ENCODE data around the gene TRPV5. TPM values are rescaled to one million over a fixed set of nuclear protein-coding genes. Genes with fewer than 3 reads are reported as not detected.

TRPV5 gene
- polyA plus RNA-seq, 4 donors, result 0.01 to 0.03 TPM; not detected in 2

GRCh38 chr7:142867097-142867378, 66.5 kb downstream of the TRPV5 start:
- no peak for FAIRE-seq
- H3K27ac ChIP-seq (ENCODE audit: low read depth in 1 of 3, low read length in 2 of 3), result no peak overlapping the region
- DNase-seq, result no peak
- H3K27me3 ChIP-seq (ENCODE audit: control insufficient read depth in 3 of 3, insufficient read depth in 3 of 3, low read length in 3 of 3), result no peaks in the 10 kb centered on the region
- no peaks in the 10 kb centered on the region for H3K9me3 ChIP-seq (ENCODE audit: control insufficient read depth in 2 of 2, insufficient read depth in 1 of 2, low read depth in 1 of 2, low read length in 1 of 2)
- H3K4me3 ChIP-seq (ENCODE audit: low read depth in 1 of 3, low read length in 3 of 3), result no peak overlapping the region
- H3K36me3 ChIP-seq (ENCODE audit: control insufficient read depth in 3 of 3, insufficient read depth in 2 of 3, low read depth in 1 of 3, low read length in 3 of 3), result peaks cover 0 to 20% (median 0%) of the 10 kb centered on the region in 3 donors
- H3K4me1 ChIP-seq (ENCODE audit: control insufficient read depth in 3 of 3, insufficient read depth in 2 of 3, low read depth in 1 of 3, low read length in 2 of 3), result peaks cover 0 to 2% (median 0%) of the 10 kb centered on the region in 3 donors
- 32 to 63% (median 33%) methylated on average over 4 of the region's 4 CpGs for WGBS, 3 donors

GRCh38 chr7:142866361-142867096, 67.0 kb downstream of the TRPV5 start:
- H3K36me3 ChIP-seq (ENCODE audit: control insufficient read depth in 3 of 3, insufficient read depth in 2 of 3, low read depth in 1 of 3, low read length in 3 of 3), result peaks cover 0 to 17% (median 0%) of the 10 kb centered on the region in 3 donors
- no peak for FAIRE-seq
- H3K27me3 ChIP-seq (ENCODE audit: control insufficient read depth in 3 of 3, insufficient read depth in 3 of 3, low read length in 3 of 3), result no peaks in the 10 kb centered on the region
- 20 to 56% (median 48%) methylated on average over 18 of the region's 18 CpGs for WGBS, 3 donors
- no peak overlapping the region for H3K4me3 ChIP-seq (ENCODE audit: low read depth in 1 of 3, low read length in 3 of 3)
- DNase-seq, result peak; percentile 59 to 61
- H3K4me1 ChIP-seq (ENCODE audit: control insufficient read depth in 3 of 3, insufficient read depth in 2 of 3, low read depth in 1 of 3, low read length in 2 of 3), result peaks cover 0 to 2% (median 0%) of the 10 kb centered on the region in 3 donors
- no peaks in the 10 kb centered on the region for H3K9me3 ChIP-seq (ENCODE audit: control insufficient read depth in 2 of 2, insufficient read depth in 1 of 2, low read depth in 1 of 2, low read length in 1 of 2)
- H3K27ac ChIP-seq (ENCODE audit: low read depth in 1 of 3, low read length in 2 of 3), result no peak overlapping the region

- DNase-seq, result no peak
- Histone ChIP-seq H3K9me3 (ENCODE audit: control insufficient read depth in 2 of 2, insufficient read depth in 1 of 2, low read depth in 1 of 2, low read length in 1 of 2) (no peaks in the 10 kb centered on the region), H3K4me3 (ENCODE audit: low read depth in 1 of 3, low read length in 3 of 3) (no peak overlapping the region), H3K27me3 (ENCODE audit: control insufficient read depth in 3 of 3, insufficient read depth in 3 of 3, low read length in 3 of 3) (no peaks in the 10 kb centered on the region), H3K36me3 (ENCODE audit: control insufficient read depth in 3 of 3, insufficient read depth in 2 of 3, low read depth in 1 of 3, low read length in 3 of 3) (peaks cover 0 to 9% (median 0%) of the 10 kb centered on the region in 3 donors), H3K4me1 (ENCODE audit: control insufficient read depth in 3 of 3, insufficient read depth in 2 of 3, low read depth in 1 of 3, low read length in 2 of 3) (peaks cover 0 to 2% (median 0%) of the 10 kb centered on the region in 3 donors), H3K27ac (ENCODE audit: low read depth in 1 of 3, low read length in 2 of 3) (no peak overlapping the region)
- WGBS, 3 donors, result 59 to 67% (median 65%) methylated on average over 13 of the region's 13 CpGs
- FAIRE-seq, result no peak
Measured at GRCh38 chr7:142865766-142866165, 67.8 kb downstream of the TRPV5 start.

GRCh38 chr7:142864980-142865747, 68.4 kb downstream of the TRPV5 start:
- DNase-seq (no peak), FAIRE-seq (no peak)
- Histone ChIP-seq H3K27ac (ENCODE audit: low read depth in 1 of 3, low read length in 2 of 3) (no peak overlapping the region), H3K9me3 (ENCODE audit: control insufficient read depth in 2 of 2, insufficient read depth in 1 of 2, low read depth in 1 of 2, low read length in 1 of 2) (no peaks in the 10 kb centered on the region), H3K27me3 (ENCODE audit: control insufficient read depth in 3 of 3, insufficient read depth in 3 of 3, low read length in 3 of 3) (no peaks in the 10 kb centered on the region), H3K36me3 (ENCODE audit: control insufficient read depth in 3 of 3, insufficient read depth in 2 of 3, low read depth in 1 of 3, low read length in 3 of 3) (peaks cover 0 to 6% (median 0%) of the 10 kb centered on the region in 3 donors), H3K4me1 (ENCODE audit: control insufficient read depth in 3 of 3, insufficient read depth in 2 of 3, low read depth in 1 of 3, low read length in 2 of 3) (peaks cover 0 to 2% (median 0%) of the 10 kb centered on the region in 3 donors), H3K4me3 (ENCODE audit: low read depth in 1 of 3, low read length in 3 of 3) (no peak overlapping the region)
- 81 to 88% (median 83%) methylated on average over 14 of the region's 14 CpGs for WGBS, 3 donors

GRCh38 chr7:142863891-142864685, 69.5 kb downstream of the TRPV5 start:
- no peak for DNase-seq
- Histone ChIP-seq H3K27me3 (ENCODE audit: control insufficient read depth in 3 of 3, insufficient read depth in 3 of 3, low read length in 3 of 3) (no peaks in the 10 kb centered on the region), H3K9me3 (ENCODE audit: control insufficient read depth in 2 of 2, insufficient read depth in 1 of 2, low read depth in 1 of 2, low read length in 1 of 2) (no peaks in the 10 kb centered on the region), H3K27ac (ENCODE audit: low read depth in 1 of 3, low read length in 2 of 3) (no peak overlapping the region), H3K4me1 (ENCODE audit: control insufficient read depth in 3 of 3, insufficient read depth in 2 of 3, low read depth in 1 of 3, low read length in 2 of 3) (peaks cover 0 to 2% (median 0%) of the 10 kb centered on the region in 3 donors), H3K36me3 (ENCODE audit: control insufficient read depth in 3 of 3, insufficient read depth in 2 of 3, low read depth in 1 of 3, low read length in 3 of 3) (peaks cover 0 to 4% (median 0%) of the 10 kb centered on the region in 3 donors), H3K4me3 (ENCODE audit: low read depth in 1 of 3, low read length in 3 of 3) (no peak overlapping the region)
- 85 to 92% (median 89%) methylated on average over 36 to 37 of the region's 37 CpGs for WGBS, 3 donors
- FAIRE-seq, result no peak

- no peak overlapping the region for H3K27ac ChIP-seq (ENCODE audit: low read depth in 1 of 3, low read length in 2 of 3)
- WGBS, 3 donors, result 87 to 91% (median 89%) methylated on average over 7 of the region's 7 CpGs
- no peaks in the 10 kb centered on the region for H3K9me3 ChIP-seq (ENCODE audit: control insufficient read depth in 2 of 2, insufficient read depth in 1 of 2, low read depth in 1 of 2, low read length in 1 of 2)
- H3K36me3 ChIP-seq (ENCODE audit: control insufficient read depth in 3 of 3, insufficient read depth in 2 of 3, low read depth in 1 of 3, low read length in 3 of 3), result peaks cover 0 to 4% (median 0%) of the 10 kb centered on the region in 3 donors
- no peak for DNase-seq
- no peak overlapping the region for H3K4me3 ChIP-seq (ENCODE audit: low read depth in 1 of 3, low read length in 3 of 3)
- peaks cover 0 to 2% (median 0%) of the 10 kb centered on the region in 3 donors for H3K4me1 ChIP-seq (ENCODE audit: control insufficient read depth in 3 of 3, insufficient read depth in 2 of 3, low read depth in 1 of 3, low read length in 2 of 3)
- no peak for FAIRE-seq
- no peaks in the 10 kb centered on the region for H3K27me3 ChIP-seq (ENCODE audit: control insufficient read depth in 3 of 3, insufficient read depth in 3 of 3, low read length in 3 of 3)
Measured at GRCh38 chr7:142862786-142863400, 70.7 kb downstream of the TRPV5 start.

GRCh38 chr7:142862351-142862750, 71.2 kb downstream of the TRPV5 start:
- no peak for DNase-seq
- Histone ChIP-seq H3K9me3 (ENCODE audit: control insufficient read depth in 2 of 2, insufficient read depth in 1 of 2, low read depth in 1 of 2, low read length in 1 of 2) (no peaks in the 10 kb centered on the region), H3K4me1 (ENCODE audit: control insufficient read depth in 3 of 3, insufficient read depth in 2 of 3, low read depth in 1 of 3, low read length in 2 of 3) (peaks cover 0 to 2% (median 0%) of the 10 kb centered on the region in 3 donors), H3K4me3 (ENCODE audit: low read depth in 1 of 3, low read length in 3 of 3) (no peak overlapping the region), H3K27ac (ENCODE audit: low read depth in 1 of 3, low read length in 2 of 3) (no peak overlapping the region), H3K27me3 (ENCODE audit: control insufficient read depth in 3 of 3, insufficient read depth in 3 of 3, low read length in 3 of 3) (no peaks in the 10 kb centered on the region), H3K36me3 (ENCODE audit: control insufficient read depth in 3 of 3, insufficient read depth in 2 of 3, low read depth in 1 of 3, low read length in 3 of 3) (peaks cover 0 to 4% (median 0%) of the 10 kb centered on the region in 3 donors)
- 87 to 97% (median 96%) methylated on average over 4 of the region's 4 CpGs for WGBS, 3 donors
- no peak for FAIRE-seq

- FAIRE-seq (no peak), DNase-seq (no peak)
- 46 to 71% (median 64%) methylated on average over 3 of the region's 3 CpGs for WGBS, 3 donors
- H3K4me3 ChIP-seq (ENCODE audit: low read depth in 1 of 3, low read length in 3 of 3), result no peak overlapping the region
- no peaks in the 10 kb centered on the region for H3K27me3 ChIP-seq (ENCODE audit: control insufficient read depth in 3 of 3, insufficient read depth in 3 of 3, low read length in 3 of 3)
- no peaks in the 10 kb centered on the region for H3K9me3 ChIP-seq (ENCODE audit: control insufficient read depth in 2 of 2, insufficient read depth in 1 of 2, low read depth in 1 of 2, low read length in 1 of 2)
- no peaks in the 10 kb centered on the region for H3K4me1 ChIP-seq (ENCODE audit: control insufficient read depth in 3 of 3, insufficient read depth in 2 of 3, low read depth in 1 of 3, low read length in 2 of 3)
- peaks cover 0 to 4% (median 0%) of the 10 kb centered on the region in 3 donors for H3K36me3 ChIP-seq (ENCODE audit: control insufficient read depth in 3 of 3, insufficient read depth in 2 of 3, low read depth in 1 of 3, low read length in 3 of 3)
- no peak overlapping the region for H3K27ac ChIP-seq (ENCODE audit: low read depth in 1 of 3, low read length in 2 of 3)
Measured at GRCh38 chr7:142860968-142861367, 72.6 kb downstream of the TRPV5 start.
